GM18511 (cell line): ENCODE measurements around the gene HS2ST1.
"Not testable (repeated sequence)": the region's sequence is repeated elsewhere in the genome, so short reads cannot be mapped to it uniquely, and the experiment has no call there.

ENCODE experiments used
- ATAC-seq: cut with Tn5 transposase; IDR thresholded peaks from one replicate; pipeline ENCODE4 v1.9.1; 2021; ENCODE audit warnings: mild to moderate bottlenecking, moderate library complexity; ENCODE audit not compliant: unreplicated experiment

The HS2ST1 gene

DNA sequence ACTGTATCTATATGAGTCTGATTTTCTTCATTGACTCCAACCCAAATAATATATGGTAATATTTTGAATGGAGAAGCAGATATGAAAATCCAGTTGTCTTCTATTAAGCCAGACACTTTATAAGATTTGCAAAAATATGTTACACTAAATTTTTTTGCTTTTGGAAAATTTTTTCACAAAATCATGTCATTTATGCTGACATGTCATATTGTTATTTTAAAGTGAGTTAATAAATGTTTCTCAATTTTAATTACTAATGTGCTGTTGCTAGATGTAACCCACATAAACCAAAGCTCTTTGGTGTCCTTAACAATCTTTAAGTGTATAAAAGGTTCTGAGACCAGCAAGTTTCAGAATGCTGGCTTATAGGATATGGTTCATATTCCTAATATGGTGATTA is 142.5 kb downstream of the HS2ST1 start:
- ATAC-seq: no peak

DNA sequence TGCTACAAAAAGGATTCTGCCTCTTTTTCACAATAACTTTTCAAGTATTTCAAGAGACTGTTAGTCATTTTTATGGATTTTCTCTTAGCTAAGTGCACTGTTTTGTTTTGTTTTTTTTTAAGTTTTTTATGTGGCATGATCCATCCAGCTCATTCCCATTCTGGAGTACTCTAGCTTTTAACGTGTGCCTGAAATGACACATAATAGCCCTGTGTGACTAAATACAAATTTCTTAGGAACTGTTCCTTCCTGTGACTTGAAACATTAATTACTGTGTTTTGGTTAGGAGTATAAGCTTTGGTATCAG is 143.9 kb downstream of the HS2ST1 start:
- ATAC-seq: no peak

DNA sequence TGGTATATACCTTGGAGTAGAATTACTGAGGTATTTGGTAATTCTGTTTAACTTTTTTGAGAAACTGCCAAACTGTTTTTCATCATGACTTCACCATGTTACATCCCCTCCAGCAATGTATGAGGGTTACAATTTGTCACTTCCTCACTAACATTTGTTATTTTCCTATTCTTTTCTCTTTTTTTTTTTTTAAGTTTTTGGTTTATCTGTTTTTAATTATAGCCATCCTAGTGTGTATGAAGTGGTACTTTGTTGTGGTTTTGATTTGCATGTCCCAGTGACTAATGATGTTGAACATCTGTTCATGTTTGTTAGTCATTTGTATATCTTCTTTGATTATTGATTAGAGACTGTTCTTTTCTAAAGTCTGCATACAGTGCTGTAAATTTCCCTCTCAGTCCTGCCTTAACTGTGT is 147.3 kb downstream of the HS2ST1 start:
- peak; percentile 54 for ATAC-seq

DNA sequence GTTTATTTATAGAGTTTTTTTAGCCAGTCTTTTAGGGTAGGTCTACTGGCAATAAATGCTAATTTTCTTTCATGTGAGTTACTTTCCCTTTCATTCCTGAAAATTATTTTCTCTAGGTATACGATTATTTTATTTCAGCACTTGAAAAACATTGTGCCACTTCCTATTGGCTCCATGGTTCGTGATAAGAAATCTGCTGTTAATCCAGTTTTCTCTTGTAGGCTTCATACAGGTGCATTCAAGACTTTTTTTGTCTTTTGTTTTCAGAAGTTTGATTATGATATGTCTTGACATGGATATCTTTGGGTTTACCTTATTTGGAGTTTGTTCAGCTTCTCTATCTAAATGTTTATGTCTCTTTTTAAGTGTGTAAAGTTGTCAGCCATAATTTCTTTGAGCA is 148.3 kb downstream of the HS2ST1 start:
- ATAC-seq: no peak

DNA sequence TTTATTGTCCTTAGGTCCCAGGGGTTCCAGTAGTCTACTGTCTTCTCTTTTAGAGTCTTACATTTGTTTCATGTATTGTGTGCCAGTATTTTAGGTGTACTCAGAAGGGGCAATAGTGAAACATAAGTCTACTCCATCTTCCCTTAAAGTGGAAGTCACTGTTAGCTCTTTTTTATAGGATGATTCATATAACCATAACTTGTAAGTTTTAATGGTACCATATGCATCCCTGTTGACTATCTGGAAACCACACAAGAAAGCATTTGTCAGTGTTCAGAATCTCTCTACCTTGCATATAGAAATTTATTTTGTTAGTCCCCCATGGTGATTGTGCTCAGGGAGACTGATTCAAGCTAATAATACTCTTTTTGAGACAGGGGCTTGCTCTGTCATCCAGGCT is 149.9 kb downstream of the HS2ST1 start:
- no peak for ATAC-seq

DNA sequence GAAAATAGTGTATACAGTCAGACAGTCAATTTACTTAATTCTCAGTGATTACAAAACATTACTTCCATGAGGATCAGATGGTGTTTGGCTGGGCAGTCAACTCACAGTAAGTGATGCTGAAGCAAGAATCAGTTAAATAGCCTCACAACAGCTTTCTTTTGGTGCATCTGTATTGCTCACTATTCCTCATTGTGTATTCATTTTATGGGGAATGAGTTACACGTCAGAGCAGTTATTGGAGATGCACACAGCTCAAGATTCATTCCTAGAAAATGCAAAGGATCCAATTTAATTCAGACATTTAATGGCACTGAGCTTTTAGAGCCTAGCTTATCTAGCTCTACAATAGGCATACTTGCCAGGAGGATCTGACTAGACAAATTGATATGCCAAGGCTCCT is 150.6 kb downstream of the HS2ST1 start:
- no peak for ATAC-seq

DNA sequence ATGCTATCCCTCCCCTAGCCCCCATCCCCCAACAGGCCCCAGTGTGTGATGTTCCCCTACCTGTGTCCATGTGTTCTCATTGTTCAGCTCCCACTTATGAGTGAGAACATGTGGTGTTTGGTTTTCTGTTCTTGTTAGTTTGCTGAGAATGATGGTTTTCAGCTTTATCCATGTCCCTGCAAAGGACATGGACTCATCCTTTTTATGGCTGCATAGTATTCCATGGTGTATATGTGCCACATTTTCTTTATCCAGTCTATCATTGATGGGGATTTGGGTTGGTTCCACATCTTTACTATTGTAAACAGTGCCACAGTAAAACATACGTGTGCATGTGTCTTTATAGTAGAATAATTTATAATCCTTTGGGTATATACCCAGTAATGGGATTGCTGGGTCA is 152.3 kb downstream of the HS2ST1 start:
- not testable (repeated sequence) for ATAC-seq

DNA sequence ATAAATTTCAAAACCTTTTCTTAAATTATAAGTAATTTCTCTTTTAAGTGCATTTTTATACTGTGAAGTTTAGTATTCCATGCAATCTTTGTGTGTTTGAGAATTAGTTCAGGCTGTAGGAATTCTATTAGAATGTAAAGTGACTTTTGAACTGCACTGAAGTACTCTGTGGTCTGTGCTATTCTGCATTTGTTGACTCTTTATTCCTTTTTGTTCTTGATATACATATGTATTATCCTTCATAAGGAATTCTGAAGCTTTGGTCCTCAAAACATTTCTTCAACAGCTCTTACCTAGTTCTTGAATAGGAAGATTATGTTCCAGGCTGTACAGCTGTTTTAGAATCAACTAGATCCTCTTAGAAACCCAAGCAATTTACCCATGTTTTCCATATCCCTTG is 158.0 kb downstream of the HS2ST1 start:
- ATAC-seq: no peak

DNA sequence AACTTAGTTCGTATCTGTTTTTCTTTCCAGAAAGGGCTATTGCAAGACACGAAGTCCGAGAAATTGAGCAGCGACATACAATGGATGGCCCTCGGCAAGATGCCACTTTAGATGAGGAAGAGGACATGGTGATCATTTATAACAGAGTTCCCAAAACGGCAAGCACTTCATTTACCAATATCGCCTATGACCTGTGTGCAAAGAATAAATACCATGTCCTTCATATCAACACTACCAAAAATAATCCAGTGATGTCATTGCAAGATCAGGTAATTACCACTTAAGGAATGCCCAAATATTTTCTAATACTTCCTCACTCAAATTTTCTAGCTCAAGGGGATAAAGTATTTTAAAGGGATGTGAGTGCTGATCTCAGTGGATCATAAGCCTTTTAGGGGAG is 158.5 kb downstream of the HS2ST1 start:
- ATAC-seq: no peak

DNA sequence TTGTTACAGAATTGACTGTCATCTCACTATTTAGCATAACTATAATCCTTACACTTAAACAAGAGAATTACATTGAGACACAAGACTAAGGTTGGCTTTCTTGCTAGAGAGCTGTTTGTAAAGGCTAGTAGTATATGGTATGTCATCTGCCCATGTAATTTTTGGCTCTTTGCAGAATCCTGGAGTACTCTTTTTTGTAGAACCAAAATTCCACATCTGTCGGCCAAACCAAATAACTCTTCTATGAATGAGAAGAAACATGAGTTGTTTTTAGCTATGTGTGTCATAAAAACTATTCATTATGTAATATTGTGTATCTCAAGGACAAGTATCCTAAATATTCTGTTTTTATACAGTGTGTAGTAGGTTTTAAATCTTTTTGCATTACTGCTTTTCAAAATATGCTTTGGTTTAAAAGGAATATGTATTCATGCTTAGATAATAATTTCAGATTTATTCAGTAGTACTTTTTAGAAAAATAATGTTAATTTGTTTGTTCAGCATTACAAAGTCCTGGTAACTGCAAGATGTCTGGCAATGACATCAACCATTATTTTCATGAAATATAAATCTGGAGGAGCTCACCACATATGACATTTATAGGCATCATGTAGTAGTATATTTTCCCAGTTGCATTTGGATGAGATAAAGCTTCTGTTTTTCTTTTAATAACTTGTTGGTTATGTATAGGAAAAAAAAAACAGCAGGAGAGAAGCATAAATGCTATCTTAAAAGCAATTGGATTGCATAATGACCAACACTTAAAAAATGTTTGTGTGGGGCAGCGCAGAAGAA is 159.8 kb downstream of the HS2ST1 start:
- ATAC-seq: no peak

DNA sequence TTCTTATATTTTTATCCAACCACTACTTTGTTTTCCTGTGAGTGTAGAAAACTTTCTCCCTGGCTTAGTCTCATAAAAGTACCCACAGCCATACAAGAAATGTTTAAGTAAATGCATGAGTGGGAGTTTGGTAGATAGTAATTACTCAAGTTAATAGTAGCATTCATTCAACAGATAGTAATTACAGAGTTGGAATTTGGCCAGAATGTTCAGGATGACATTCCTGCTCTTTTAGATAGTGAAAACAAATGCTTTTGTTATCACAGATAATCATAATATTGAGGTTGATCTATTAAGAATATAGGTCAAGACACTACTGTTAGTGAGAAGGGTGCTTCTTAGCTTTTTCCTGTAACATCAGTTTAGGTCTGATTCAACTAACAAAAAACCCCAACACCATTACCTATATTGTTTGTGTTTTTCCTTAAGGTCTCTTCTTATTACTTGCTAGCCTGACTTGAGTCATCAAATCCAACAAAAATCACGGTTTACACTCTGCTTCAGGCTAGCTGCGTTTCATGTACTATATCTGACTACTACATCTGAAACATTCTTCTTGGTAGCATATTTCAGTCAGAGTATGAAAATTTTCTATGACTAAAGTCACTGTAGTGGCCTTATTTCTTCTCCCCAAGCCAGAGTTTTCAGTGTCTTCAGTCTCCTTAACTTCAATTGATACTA is 163.7 kb downstream of the HS2ST1 start:
- ATAC-seq: no peak

DNA sequence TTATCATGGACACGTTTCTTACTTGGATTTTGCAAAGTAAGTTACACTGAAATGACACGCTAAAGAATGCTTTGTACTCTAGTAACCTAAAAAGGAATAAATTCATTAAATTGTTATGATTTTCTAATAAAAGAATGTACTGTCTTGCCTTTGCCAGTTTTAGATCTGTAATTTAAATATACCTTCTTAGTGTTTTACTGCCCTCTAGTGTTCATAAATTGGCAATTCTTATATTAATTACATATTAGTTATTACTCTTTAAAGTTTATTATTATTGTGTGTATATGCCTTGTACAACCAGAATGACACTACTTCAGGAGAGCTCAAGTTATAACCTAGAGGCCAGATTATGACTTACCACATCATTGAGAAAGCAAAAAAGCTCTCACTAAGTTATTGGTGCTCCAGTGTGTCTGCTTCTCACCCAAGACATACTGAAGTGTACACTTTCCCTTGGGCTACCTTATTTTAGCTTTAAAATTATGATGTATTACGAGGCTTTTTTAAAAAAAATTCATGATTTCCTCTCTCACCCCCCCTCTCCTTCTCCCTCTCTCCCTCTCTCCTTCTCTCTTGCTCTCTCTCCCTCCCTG is 169.9 kb downstream of the HS2ST1 start:
- ATAC-seq: no peak

DNA sequence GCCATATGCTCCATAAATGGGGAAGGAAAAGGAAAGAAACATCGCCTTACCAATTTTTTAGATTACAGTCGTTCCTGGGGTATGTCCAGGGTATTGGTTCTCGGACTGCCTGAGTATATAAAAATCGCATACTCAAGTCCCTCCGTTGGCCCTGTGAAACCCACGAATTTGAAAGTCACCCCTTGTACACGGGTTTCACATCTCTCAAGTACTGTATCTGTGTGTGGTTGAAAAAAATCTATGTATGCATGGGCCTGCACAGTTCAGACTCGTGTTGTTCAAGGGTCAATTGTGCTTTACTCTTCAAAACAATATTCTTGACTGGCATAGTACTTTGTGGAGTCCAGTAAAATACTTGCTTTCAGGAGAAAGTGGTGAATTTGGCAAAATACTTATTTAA is 171.7 kb downstream of the HS2ST1 start:
- no peak for ATAC-seq

DNA sequence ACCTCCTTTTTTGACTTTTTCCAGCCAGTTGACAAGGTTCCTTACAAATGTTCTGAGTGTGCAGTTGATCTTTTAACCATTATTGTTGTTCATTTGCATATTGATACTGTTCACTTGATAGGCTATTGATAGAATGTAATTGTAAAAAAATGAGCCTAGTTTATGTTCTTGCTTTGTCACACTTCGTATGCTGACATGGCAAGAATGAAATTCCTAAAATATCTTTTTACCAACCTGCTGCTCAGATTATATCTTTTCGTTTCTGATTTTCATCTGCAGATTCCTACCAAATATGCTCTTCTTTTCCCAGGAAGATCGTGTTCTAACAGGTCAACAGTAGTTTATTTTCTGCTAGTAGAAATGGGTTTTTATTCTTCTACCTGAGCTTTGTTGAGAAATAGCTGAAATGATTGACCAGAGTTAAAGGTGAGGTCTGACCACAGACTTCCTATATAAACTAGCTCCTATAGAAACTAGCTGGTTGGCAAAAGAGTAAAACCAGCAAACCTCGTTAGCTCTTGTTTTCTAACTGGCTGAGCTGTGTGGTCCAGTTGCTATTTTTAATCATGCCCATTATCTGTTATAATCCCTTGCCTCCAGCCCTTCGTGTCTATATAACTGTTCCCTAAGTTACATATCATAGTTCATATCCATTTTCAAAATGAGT is 174.8 kb downstream of the HS2ST1 start:
- peak; percentile 53 for ATAC-seq

DNA sequence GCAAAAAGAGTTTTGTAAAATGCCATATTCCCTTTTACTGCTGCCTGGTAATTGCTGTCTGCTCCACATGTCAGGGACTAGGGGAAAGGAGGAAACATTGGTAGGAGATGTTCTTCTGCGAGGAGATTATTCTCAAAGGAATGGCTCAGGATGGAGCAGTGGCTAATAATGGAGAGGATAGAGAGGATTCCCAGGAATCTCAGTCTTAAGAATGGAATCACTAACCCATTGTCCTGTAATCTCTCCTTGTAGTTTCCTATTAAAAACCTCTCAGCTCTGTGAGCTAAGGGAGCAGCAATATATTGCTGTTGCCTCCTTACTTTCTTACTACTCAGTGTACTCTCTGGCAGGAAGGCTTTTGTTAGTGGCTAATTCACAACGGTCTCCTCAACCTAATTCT is 175.4 kb downstream of the HS2ST1 start:
- no peak for ATAC-seq

DNA sequence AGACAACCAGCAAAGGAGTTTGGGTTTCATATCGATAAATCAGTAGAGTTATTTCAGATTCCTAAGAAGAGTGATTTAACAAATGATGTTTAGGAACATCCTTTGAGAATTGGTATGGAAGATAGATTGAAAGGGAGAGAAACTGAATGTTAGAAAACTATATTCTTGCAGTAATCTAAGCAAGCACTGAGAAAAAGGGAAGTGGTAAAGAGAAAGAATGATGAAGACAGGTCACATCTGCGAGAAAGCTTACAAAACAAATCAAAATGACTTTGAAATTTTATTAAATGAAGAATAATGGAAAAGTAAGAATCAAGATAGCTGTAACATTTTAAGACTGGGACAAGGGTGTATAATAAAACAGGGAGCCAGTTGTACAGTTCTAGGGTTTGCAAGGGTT is 177.0 kb downstream of the HS2ST1 start:
- ATAC-seq: no peak

DNA sequence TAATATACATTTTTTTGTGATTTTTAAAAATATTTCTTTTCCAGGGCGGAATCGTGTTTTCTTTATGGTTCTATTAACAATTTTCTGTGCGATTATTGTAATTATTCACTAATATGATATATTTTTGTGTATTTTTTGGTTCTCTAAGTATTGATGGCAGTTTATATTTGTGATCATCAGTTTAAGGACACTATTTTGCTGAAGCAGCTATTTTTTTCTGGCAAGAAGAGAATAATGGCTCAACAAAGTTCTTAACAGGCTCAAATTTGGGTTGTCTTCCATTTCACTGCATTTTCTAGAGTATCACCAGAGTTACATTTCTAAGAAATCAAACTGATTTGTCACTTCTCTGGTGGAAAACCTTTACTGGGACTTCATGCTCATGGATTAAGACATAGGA is 178.4 kb downstream of the HS2ST1 start:
- ATAC-seq: no peak

DNA sequence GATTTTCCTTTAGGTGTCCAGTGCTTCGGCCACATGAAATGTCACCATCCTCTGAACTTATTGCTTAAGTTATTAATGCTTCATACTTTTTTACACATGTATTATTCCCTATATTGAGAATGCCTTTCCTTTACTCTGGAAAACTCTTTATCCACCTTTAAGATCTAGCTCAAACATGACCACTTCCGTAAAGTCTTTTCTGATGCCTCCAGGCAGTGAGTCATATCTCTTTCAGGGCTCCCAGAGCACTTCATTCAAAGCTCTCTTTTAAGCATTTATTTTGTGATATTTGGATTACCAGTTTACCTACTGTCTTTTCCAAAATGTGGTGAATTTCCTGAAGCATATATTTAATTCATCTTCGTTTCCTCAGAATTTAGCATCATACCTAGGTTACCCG is 178.9 kb downstream of the HS2ST1 start:
- ATAC-seq: no peak

DNA sequence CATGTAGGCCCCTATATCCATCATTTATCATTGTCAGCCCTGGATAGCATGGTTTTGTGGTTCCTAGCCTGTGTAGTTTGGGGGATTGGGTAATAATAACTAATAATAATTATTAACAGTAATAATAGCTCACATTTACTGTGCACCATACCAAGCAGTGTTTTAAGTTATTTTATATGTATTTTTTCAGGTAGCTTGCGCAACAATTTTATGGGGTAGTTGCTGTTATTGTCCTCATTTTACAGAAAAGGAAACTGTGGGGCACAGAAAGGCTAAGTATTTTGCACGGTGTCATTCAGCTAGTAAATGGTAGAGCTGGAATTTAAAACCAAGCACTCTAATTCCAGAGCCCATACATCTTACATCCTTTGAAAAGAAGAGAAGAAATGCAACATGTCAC is 179.8 kb downstream of the HS2ST1 start:
- no peak for ATAC-seq

DNA sequence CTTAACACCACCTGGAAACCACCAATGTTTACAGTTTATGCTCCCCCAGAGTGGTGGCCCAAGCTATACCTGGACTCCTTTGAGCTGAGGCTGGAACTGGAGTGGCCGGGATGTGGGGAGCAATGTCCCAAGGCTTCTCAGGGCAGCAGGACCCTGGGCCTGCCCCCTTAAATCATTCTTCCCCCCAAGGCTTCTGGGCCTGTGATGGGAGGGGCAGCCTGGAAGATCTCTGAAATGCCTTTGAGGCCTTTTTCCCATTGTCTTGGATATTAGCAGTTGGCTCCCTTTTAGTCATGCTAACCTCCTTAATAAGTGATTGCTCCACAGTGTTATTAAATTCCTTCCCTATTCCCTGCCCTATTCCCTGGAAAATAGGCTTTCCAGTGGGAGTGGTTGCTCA is 185.8 kb downstream of the HS2ST1 start:
- no peak for ATAC-seq

DNA sequence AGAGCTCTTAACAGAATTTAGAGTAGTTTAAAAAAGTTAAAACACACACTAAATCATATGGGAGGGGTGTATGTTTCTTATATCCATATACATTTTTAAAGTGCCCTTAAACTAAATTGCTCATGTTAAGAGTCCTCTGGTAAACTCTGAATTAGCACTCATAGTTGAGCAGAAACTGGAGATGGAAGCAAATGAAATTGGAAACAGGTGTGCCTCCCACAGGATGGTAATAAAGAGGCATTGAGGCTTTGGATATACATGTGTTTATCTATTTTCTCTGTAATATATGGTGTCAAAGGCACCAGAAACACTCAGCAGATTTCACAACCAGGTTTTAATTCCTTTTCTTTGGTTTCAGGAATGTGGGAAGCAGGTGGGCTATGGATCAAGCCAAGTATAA is 188.6 kb downstream of the HS2ST1 start:
- ATAC-seq: no peak

DNA sequence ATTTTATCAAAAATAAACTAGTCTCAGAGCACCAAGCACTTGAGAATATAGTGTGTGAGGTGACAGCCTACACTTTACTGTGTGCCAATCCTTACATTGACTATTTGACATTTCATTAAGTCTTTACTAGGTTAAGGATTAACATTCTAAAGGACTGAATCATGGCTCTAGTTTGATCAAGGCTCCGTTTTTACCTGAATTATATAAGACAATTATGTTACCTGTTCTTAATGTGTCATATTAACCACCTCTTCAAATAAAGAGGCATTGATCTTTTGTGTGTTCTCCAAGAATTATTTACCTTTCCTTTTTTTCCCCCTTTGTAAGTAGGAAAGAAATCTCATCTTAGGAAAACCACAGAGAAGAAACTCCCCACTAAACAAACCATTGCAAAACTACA is 189.7 kb downstream of the HS2ST1 start:
- ATAC-seq: no peak
